HG02852 (cell line): ENCODE results near the gene KRTAP10-4.

Experiments
- ATAC-seq: cut with Tn5 transposase; IDR thresholded peaks from one replicate; pipeline ENCODE4 v1.9.1; 2021; ENCODE audit warnings: mild to moderate bottlenecking, moderate library complexity; ENCODE audit not compliant: unreplicated experiment

The KRTAP10-4 gene

GRCh38 chr21:44615466-44615865 lies 41.9 kb downstream of the KRTAP10-4 start:
- no peak for ATAC-seq

GRCh38 chr21:44615911-44616590 lies 42.5 kb downstream of the KRTAP10-4 start:
- no peak for ATAC-seq

DNA sequence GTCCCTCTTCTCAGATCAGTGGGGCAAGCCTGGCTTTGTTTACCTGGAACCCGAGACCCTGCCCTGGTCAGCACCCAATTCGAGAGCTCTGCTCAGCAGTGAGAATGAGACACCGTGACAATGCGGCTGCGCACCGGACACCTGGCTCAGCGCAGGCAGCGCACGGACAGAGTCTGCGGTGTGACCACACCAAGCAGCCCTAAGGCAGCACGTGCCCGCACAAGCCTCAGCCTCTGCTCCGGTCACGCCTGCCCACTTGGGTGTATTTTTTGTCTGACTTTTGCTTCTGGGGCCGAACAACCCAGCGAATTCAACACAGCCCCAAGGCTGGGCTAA lies 43.0 kb downstream of the KRTAP10-4 start:
- ATAC-seq, result no peak

GRCh38 chr21:44617071-44617501 lies 43.6 kb downstream of the KRTAP10-4 start:
- ATAC-seq, result no peak

DNA sequence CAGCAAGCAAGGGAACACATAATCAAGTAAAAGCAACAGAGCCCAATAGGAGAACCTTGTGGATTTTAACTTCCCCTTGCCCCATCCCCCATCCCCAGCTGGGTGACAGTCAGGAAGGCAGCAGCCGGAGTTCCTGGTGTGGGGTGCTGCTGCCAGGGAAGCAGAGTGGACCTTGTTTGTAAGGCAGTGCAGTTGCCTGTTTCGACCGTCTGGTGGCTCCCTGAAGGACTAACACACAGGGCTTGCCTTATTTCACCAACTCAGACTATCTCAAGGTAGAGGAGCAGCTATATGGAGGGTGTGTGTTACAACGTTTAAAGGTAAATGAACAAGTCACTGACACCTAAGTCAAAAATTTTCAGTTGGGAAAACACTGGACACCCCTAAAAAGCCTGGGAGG lies 45.0 kb downstream of the KRTAP10-4 start:
- ATAC-seq, result no peak

DNA sequence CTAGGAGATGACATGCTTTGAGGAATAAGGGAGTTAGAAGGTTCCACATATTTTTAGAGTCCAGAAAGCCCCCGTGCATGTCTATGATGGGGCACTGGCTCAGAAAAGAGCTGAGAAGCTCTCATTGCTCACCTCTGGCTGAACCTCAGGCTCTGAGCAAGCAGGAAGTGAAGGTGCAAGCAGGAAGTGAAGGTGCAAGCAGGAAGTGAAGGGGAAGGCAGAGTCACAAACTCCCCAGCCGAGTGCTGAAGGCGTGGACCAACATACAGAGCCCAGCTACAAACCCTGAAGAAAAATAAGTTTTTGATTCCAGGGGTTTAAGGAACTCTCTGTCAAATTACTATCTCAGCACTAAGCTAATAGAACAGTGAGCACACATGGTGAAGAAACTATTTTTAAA lies 45.4 kb downstream of the KRTAP10-4 start:
- no peak for ATAC-seq

GRCh38 chr21:44619886-44620285 lies 46.4 kb downstream of the KRTAP10-4 start:
- no peak for ATAC-seq

GRCh38 chr21:44623575-44623974 lies 50.0 kb downstream of the KRTAP10-4 start:
- ATAC-seq, result no peak
